Activated CD4-positive, alpha-beta memory T cell treated with anti-CD3 and anti-CD28 coated beads for 36 hours (primary cell): Measurements from ENCODE around the gene HCFC2. TPM values are rescaled to one million over a fixed set of nuclear protein-coding genes. Genes with fewer than 3 reads are reported as not detected.

Experiments
- CTCF ChIA-PET: fragments of 350-600 bp; sonication (Branson Sonifier 250); formaldehyde crosslinking; loops from one replicate; lab custom pipeline; 2021; ENCODE audit warnings: antibody characterized with exemption, inconsistent platforms; lab: Charles Lee
- POLR2A ChIA-PET: fragments of 350-600 bp; sonication (Branson Sonifier 250); formaldehyde crosslinking; loops from one replicate; lab custom pipeline; 2021; ENCODE audit warnings: antibody characterized with exemption; lab: Charles Lee
- DNase-seq: peaks from one replicate; pipeline ENCODE4 v3.0.0-alpha.2; 2020
- H3K27ac Mint-ChIP-seq: one replicate; pipeline ENCODE4 v1.8.0; 2021; ENCODE audit warnings: mixed read lengths
- H3K27me3 Mint-ChIP-seq: one replicate; pipeline ENCODE4 v1.8.0; 2021; ENCODE audit warnings: mixed read lengths
- H3K36me3 Mint-ChIP-seq: one replicate; pipeline ENCODE4 v1.8.0; 2021; ENCODE audit warnings: mixed read lengths
- H3K4me1 Mint-ChIP-seq: one replicate; pipeline ENCODE4 v1.8.0; 2021; ENCODE audit warnings: low read depth, mixed read lengths
- H3K4me3 Mint-ChIP-seq: one replicate; pipeline ENCODE4 v1.8.0; 2021; ENCODE audit warnings: mild to moderate bottlenecking, mixed read lengths
- H3K9me3 Mint-ChIP-seq: one replicate; pipeline ENCODE4 v1.8.0; 2021; ENCODE audit warnings: mixed read lengths
- intact Hi-C: fragments of 100-400 bp; cut with micrococcal nuclease; formaldehyde crosslinking; loops from one replicate; pipeline ENCODE4 v1.15.1; 2023
- total RNA-seq, 2 experiments: library from RNA; stranded (reverse); gene quantifications; one replicate each; pipeline ENCODE4 v1.2.3, GENCODE V29; 2021

Gene HCFC2
- total RNA-seq, 2 experiments from 2014 or later: 8.9 to 10.8 TPM

GRCh38 chr12:104142543-104142942 is 78.2 kb downstream of the HCFC2 start:
- POLR2A ChIA-PET: no interaction called here
- no peaks in the 10 kb centered on the region for H3K27me3 Mint-ChIP-seq
- H3K36me3 Mint-ChIP-seq: no peaks in the 10 kb centered on the region
- peaks cover 4% of the 10 kb centered on the region for H3K9me3 Mint-ChIP-seq
- H3K4me3 Mint-ChIP-seq: no peak overlapping the region
- CTCF ChIA-PET: no interaction called here
- H3K27ac Mint-ChIP-seq: no peak overlapping the region
- no peak for DNase-seq
- intact Hi-C loops: no loop called here
- peaks cover 2% of the 10 kb centered on the region for H3K4me1 Mint-ChIP-seq

DNA sequence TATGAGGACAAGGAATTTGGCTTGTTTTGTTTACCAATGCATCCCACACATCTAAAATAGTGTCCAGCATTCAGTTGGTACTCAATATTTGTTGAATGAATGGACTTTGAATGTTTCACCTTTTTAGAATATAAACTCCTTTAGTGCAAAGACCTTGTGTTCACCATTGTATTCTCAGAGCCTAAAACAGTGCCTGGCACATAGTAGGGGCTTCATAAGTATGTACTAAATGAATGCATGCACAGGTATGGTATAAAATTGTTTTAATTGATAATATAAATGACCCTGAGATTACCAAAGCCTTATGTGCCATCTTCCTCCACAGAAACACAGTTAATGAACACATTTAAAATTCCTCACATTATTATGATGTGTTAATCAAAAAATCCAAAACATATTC is 78.7 kb downstream of the HCFC2 start:
- ChIA-PET POLR2A (no interaction called here), CTCF (interaction anchor here (1.5 kb wide), 1 partner anchor 34 kb away, joined by 6 read pairs; no protein-coding TSS in a partner anchor)
- Mint-ChIP-seq H3K27ac (no peak overlapping the region), H3K4me1 (peaks cover 2% of the 10 kb centered on the region), H3K27me3 (no peaks in the 10 kb centered on the region), H3K9me3 (peaks cover 4% of the 10 kb centered on the region), H3K36me3 (no peaks in the 10 kb centered on the region), H3K4me3 (no peak overlapping the region)
- intact Hi-C loops: no loop called here
- DNase-seq: no peak

DNA sequence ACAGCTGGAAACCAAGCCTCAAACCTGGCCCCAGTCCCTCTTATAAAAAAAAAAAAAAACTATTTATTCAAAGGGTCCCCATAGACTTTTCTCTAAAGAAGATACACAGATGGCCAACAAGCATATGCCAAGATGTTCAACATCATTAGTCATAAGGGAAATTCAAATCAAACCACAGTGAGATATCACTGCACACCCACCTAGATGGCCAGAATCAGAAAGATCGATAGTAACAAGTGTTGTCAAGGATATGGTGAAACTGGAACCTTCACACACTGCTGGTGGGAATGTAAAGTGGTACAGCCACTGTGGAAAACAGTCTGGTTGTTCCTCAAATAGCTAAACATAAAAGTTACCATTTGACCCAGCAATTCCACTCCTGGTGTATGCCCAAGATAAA is 79.6 kb downstream of the HCFC2 start:
- no peaks in the 10 kb centered on the region for H3K36me3 Mint-ChIP-seq
- H3K9me3 Mint-ChIP-seq: peaks cover 4% of the 10 kb centered on the region
- no peak for DNase-seq
- peaks cover 2% of the 10 kb centered on the region for H3K4me1 Mint-ChIP-seq
- H3K27me3 Mint-ChIP-seq: no peaks in the 10 kb centered on the region
- no peak overlapping the region for H3K4me3 Mint-ChIP-seq
- no peak overlapping the region for H3K27ac Mint-ChIP-seq
- ChIA-PET CTCF (interaction anchor here (1.5 kb wide), 1 partner anchor 35 kb away, joined by 6 read pairs; no protein-coding TSS in a partner anchor), POLR2A (no interaction called here)
- intact Hi-C loops: no loop called here

- Mint-ChIP-seq H3K4me1 (peaks cover 2% of the 10 kb centered on the region), H3K9me3 (peaks cover 4% of the 10 kb centered on the region), H3K36me3 (no peaks in the 10 kb centered on the region), H3K4me3 (no peak overlapping the region), H3K27ac (no peak overlapping the region), H3K27me3 (no peaks in the 10 kb centered on the region)
- no peak for DNase-seq
- CTCF ChIA-PET: no interaction called here
- intact Hi-C loops: no loop called here
- POLR2A ChIA-PET: no interaction called here
These were observed 83.0 kb downstream of the HCFC2 start for GRCh38 chr12:104147346-104147745.

GRCh38 chr12:104150416-104150815 is 86.1 kb downstream of the HCFC2 start:
- H3K4me3 Mint-ChIP-seq: no peak overlapping the region
- peaks cover 9% of the 10 kb centered on the region for H3K4me1 Mint-ChIP-seq
- ChIA-PET CTCF (no interaction called here), POLR2A (no interaction called here)
- intact Hi-C loops: no loop called here
- H3K9me3 Mint-ChIP-seq: no peaks in the 10 kb centered on the region
- H3K27ac Mint-ChIP-seq: no peak overlapping the region
- no peak for DNase-seq
- H3K27me3 Mint-ChIP-seq: no peaks in the 10 kb centered on the region
- H3K36me3 Mint-ChIP-seq: no peaks in the 10 kb centered on the region

GRCh38 chr12:104152685-104153241 is 88.4 kb downstream of the HCFC2 start:
- POLR2A ChIA-PET: no interaction called here
- Mint-ChIP-seq H3K4me3 (no peak overlapping the region), H3K4me1 (peaks cover 9% of the 10 kb centered on the region), H3K27ac (no peak overlapping the region), H3K27me3 (no peaks in the 10 kb centered on the region), H3K9me3 (no peaks in the 10 kb centered on the region), H3K36me3 (no peaks in the 10 kb centered on the region)
- no peak for DNase-seq
- intact Hi-C loops: no loop called here
- CTCF ChIA-PET: interaction anchor here (1.0 kb wide), 1 partner anchor 15 kb away, joined by 3 read pairs; the partner anchor contains the start of gene NFYB

GRCh38 chr12:104154286-104154685 is 90.0 kb downstream of the HCFC2 start:
- H3K4me1 Mint-ChIP-seq: peaks cover 9% of the 10 kb centered on the region
- intact Hi-C loops: no loop called here
- H3K27me3 Mint-ChIP-seq: no peaks in the 10 kb centered on the region
- POLR2A ChIA-PET: no interaction called here
- no peak overlapping the region for H3K27ac Mint-ChIP-seq
- H3K9me3 Mint-ChIP-seq: no peaks in the 10 kb centered on the region
- CTCF ChIA-PET: no interaction called here
- no peaks in the 10 kb centered on the region for H3K36me3 Mint-ChIP-seq
- DNase-seq: no peak
- H3K4me3 Mint-ChIP-seq: no peak overlapping the region

DNA sequence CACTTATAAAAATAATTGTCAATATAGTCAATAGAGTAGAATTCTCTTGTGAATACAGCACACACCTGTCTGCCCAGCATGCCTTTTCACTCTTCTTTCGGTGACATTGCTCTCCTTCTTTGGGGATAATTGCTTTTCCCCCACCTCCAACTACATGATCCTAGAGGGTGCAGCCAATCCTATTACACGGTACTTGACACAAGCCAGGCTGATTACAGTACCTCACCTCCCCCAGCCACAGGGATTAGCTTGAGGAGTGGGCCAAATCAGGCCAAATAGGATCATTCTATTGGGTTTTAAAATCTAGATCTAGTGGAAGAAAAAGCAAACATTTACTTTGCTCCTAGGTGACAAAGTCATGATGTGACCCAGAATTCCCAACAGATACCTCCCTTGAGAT is 90.5 kb downstream of the HCFC2 start:
- H3K9me3 Mint-ChIP-seq: no peaks in the 10 kb centered on the region
- POLR2A ChIA-PET: no interaction called here

More for the DNA sequence above, 90.5 kb downstream of the HCFC2 start:
- Mint-ChIP-seq H3K27ac (no peak overlapping the region), H3K36me3 (no peaks in the 10 kb centered on the region), H3K4me1 (peaks cover 9% of the 10 kb centered on the region), H3K27me3 (no peaks in the 10 kb centered on the region), H3K4me3 (no peak overlapping the region)
- CTCF ChIA-PET: no interaction called here
- no peak for DNase-seq
- intact Hi-C loops: no loop called here

Other genes with a start within 250 kb of the HCFC2 start
- gene NT5DC3, start 223.3 kb upstream of the HCFC2 start, total RNA-seq: 1 to 10 TPM; 6.8 to 7.5 TPM
- 100 to 1,000 TPM; 452 to 453 TPM for gene HSP90B1, start 134.1 kb upstream of the HCFC2 start, total RNA-seq
- gene TDG, start 98.7 kb upstream of the HCFC2 start, total RNA-seq: 10 to 100 TPM; 29.1 to 29.7 TPM
- gene GLT8D2, start 14.3 kb upstream of the HCFC2 start, total RNA-seq: not detected
- gene NFYB, start 73.7 kb downstream of the HCFC2 start, total RNA-seq: 10 to 100 TPM; 23.6 to 24.5 TPM
- 10 to 100 TPM; 82.7 to 82.8 TPM for gene TXNRD1, start 151.2 kb downstream of the HCFC2 start, total RNA-seq
- gene EID3, start 239.2 kb downstream of the HCFC2 start, total RNA-seq: 1 to 10 TPM; 4.7 TPM